Stimulated activated CD4-positive, alpha-beta T cell treated with anti-CD3 and anti-CD28 coated beads, Interleukin-4, amount 100 ng/mL, for 1 hour (primary cell): ENCODE measurements around the gene NCAM1.

Source experiments
- DNase-seq: peaks from one replicate; pipeline ENCODE4 v3.0.0-alpha.2; 2020

Gene NCAM1

GRCh38 chr11:113091481-113091780, 130.2 kb downstream of the NCAM1 start:
- DNase-seq: no peak

GRCh38 chr11:113096648-113097047, 135.4 kb downstream of the NCAM1 start:
- DNase-seq: no peak

- DNase-seq: no peak
These were observed 142.9 kb downstream of the NCAM1 start for GRCh38 chr11:113103932-113104690.

DNA sequence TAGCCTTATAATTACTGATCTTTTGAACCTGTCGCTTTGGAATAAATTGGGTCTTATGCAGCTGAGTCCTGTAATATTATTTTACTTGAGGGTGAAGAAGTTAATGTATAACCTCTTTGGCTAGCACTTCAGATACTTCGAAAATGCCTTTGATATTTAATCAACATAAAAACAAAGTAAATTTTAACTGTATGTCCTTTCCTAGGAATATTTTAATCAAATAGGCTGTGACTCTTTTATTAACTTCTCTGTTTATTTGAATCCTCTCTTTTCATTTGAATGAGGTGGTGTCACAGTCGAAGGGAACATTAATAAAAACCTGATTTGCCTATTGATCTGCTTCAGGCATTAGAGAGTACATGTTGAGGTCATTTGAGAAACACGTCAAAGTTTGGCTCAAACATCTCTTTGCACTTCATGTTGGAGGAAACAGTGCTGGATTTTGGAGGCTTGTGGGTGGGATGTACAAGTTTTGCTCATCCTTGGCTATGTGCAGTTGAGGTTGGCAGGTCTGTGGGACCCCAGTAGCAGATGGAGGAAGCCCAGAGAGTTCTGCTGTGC, 143.6 kb downstream of the NCAM1 start:
- no peak for DNase-seq

GRCh38 chr11:113105592-113105991, 144.4 kb downstream of the NCAM1 start:
- DNase-seq: no peak

DNA sequence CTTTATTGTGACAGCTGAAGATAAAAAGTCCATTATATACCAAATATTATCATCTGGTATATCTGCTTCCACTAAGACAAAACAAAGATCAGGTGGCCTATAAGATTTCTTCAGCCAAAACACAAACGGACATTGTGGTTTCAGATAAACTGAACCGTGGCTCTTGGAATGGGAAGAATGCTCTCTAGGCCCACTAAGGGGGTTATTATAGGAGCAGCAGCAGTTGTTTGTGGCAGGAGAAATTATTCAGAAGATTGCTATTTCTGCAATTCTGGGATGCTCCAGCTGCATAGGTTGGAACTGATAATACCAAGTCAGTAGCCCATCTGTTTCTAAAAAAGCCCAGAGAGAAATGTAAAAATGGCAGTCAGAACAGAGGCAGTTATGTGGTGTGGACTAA, 145.3 kb downstream of the NCAM1 start:
- DNase-seq: no peak

- no peak for DNase-seq
These were observed 148.8 kb downstream of the NCAM1 start for GRCh38 chr11:113110046-113110445.

- DNase-seq: no peak
These were observed 149.9 kb downstream of the NCAM1 start for GRCh38 chr11:113111156-113111555.

DNA sequence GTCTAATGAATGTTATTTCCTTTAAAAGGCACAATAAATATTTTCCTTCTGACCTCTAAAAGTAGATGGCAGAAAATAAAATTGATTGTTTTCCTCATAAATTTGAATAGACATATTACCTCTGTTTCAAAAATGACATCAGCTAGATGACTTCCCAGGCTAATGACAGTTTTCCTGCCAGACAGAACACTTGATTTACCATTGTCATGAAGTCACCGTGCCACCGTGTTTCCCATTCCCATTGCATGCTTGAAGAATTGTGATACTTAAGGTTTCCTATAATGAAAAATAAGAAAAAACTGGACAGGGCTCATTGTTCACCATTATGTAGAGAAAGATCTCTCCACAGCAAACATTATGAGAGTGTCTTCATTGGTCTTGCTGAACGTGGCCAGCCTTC, 151.1 kb downstream of the NCAM1 start:
- DNase-seq: no peak

GRCh38 chr11:113113801-113114704, 152.8 kb downstream of the NCAM1 start:
- DNase-seq: no peak

- no peak for DNase-seq
These were observed 153.4 kb downstream of the NCAM1 start for GRCh38 chr11:113114705-113115027.

DNA sequence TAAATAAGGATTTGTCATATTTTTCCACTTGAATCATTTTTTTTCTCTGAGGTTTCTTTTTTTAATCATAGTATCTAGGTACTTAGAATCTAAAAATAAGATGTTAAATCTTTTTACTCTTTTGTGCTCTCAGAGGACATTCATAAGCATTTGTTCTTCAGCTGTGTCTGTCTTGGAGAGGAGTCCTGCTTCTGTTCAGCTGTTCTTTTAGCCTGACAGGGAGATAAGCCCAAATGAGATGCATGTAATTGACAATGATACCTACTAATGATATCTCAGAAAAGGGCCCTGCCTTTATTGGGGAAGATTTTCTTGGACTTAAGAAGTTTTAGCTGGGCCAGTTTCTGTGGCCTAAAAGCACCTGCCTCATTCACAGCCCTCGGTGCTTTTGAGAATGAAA, 156.9 kb downstream of the NCAM1 start:
- DNase-seq: no peak

DNA sequence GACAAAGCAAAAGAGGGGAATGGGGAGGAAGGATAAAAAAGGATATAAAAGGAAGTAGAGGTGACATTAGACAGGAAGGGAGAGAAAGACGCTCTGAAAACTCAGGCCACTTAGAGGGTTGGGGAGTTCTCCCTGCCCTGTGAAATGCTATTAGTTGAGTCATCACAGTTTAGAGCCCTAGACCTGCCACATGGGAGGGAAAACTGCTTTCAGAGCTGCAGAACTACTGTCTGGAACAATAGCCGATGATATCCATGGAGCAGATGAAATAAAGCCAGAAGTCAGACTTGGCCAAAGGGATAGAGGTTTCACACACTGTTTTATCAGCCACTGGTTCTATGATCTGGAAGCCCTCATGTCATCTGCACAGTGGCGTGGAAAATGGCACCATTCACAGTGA, 157.9 kb downstream of the NCAM1 start:
- no peak for DNase-seq

DNA sequence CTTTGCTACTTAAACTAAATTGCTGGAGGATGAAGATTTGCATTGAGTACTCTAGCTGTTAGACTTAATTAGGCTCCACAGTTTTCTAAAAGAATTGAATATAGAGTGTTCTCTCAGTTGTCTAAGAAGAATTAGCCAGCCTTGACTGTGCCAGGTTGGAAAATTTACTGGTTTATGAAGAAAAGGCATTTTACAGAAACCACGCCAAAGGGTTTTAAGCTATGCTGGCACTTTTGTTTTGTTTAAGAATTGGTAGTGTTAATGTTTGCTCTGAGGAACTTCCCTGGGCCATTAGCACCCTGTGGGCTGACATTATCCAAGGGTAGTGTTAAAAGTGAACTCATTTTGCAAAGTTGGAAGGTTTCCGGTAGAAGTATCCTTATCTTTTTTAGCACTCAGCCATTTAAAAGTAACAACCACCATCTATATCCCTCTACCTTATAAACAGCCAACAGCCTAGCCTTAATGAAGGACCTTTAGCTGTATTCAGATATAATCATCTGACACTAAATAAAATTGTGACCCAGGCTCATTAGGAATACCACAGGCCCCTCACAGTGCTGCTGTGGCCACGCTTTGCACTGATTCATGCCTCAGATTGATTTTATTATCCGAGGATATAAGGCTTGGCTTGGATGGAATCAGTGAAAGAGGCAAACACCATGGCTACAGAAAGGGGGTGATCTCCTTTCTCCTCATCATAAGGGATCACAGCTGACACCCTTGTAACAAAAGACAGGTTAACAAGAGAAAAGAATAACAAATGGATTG, 158.9 kb downstream of the NCAM1 start:
- no peak for DNase-seq

- DNase-seq: no peak
These were observed 160.5 kb downstream of the NCAM1 start for GRCh38 chr11:113121746-113122145.

DNA sequence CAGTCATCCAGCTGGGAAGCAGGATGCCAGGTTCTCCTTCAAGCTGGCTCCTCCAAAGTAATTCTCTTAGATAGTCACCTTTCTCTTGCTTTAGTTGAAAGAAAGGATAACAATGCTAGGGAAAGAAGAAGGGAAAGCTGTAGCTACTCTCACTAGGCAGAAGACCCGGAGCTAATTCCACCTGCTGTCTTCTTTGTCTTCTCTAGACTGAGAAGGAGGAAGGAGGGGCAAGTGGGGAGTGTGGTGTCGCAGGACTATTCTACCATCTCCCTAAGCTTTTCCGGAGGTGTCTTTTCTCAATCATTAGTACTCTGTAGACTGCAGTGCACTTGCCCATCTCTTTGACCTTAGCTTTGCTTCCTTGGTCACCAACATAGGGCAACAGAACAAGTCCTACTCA, 162.8 kb downstream of the NCAM1 start:
- DNase-seq: no peak

DNA sequence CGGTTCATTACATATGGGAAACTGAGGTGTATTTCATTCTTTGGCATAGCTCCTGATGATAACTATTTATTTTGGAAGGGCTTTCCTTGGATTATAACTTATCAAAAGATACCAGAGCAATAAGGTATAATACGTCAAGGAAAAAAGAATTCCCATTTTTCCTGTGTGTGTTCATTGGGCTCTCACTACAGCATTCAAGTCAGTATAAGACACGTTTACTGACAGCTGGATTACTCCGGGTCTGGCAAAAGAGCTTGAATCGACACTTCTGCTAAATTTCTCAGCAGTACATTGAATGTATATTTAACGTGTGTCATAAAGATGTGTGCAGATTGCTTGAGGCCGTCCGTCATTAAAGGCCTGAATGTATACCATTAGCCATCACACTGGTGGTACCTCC, 163.4 kb downstream of the NCAM1 start:
- DNase-seq: no peak

DNA sequence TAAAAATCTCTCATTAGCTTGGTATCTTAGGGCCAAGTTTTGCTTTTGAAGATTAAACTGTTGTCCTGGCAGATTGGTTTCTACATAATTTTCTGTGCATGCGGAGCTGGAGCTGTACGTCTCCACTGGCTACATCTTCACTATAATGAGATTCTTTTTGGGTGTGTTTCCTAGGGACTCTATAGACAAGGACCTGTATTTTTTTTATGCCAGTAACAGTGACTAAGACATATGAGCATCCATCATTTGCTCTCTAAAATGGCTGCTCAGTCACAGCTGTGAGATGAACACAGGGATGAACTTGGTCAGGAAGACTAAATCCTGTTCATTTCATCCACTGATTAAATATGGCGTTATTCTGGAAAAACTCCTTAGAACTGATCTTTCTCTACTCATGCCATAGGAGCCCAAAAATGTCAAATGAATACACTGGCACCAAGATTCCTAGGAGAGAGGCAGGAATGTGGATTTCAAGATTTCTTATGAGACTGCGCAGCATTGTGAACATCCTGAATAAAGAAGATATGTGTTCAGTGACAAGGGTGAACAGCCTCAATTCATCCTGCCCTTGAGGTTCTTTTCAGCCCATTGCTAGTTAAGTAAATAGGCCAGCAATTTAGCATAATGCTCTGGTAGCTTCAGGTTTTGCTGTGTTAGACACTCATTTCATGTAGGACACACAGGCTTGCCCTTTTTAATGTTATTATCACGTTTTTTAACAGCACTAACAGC, 168.2 kb downstream of the NCAM1 start:
- no peak for DNase-seq

GRCh38 chr11:113131036-113131775, 170.0 kb downstream of the NCAM1 start:
- no peak for DNase-seq

DNA sequence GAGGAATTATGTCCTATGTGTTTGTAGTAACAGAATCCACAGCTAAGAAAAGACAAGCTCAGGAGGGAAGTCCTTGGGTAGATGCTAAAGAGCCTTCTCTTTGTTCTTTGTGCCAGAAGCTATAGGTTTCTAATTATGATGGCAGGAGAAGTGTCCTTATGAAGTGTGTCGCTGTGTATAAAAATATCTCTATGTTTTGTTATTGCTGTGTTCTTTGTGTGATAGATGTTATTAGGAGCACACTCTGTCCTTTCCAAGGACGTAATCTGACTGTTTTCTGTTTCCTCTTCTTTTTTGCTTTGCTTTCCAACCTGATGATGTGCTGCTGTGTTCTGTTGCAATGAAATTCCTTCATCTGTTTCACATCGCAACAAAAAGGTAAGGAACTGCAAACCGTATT, 171.9 kb downstream of the NCAM1 start:
- no peak for DNase-seq

DNA sequence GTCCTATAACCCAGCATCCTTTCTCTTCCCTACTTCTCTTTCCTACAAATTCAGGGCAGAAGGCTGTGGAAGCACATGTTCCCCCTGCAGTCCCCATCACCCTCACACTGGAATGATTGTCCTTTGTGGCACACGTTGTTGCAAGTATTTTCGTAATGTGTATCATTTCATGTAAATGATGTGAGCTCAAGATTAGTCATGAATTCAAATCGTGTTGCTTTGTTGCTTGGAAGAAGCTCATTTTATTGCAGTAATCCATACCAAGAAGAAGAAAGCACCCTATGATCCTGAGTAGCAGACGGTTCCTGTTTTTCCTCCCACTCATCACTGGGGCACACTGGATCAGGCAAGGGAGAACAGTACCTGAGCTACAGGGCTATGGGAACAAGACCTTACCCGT, 173.4 kb downstream of the NCAM1 start:
- DNase-seq: no peak
